Gastroesophageal sphincter (tissue), 4 donors: ENCODE measurements around the gene AIFM3. TPM values are rescaled to one million over a fixed set of nuclear protein-coding genes. Genes with fewer than 3 reads are reported as not detected.
A peak's percentile ranks its signal among the peaks of the same experiment; 100 is the strongest.

Experiments
- ATAC-seq: fragments of 150-250 bp; one replicate; pipeline ENCODE4 v1.9.1; 2016; ENCODE audit warnings: mild to moderate bottlenecking, moderate library complexity
- H3K27ac ChIP-seq, 4 donors: fragments of 200-600 bp; sonication (generic) in 3 of 4; 1 replicate in 3 of 4; 2 replicates in 1 of 4; pipeline ENCODE4 v1.5.1; 2016 to 2019
- H3K27me3 ChIP-seq: fragments of 200-600 bp; sonication (generic); one replicate; pipeline ENCODE4 v1.5.1; 2019
- H3K36me3 ChIP-seq, 2 donors: fragments of 200-600 bp; sonication (generic); one replicate each; pipeline ENCODE4 v1.5.1; 2019; ENCODE audit warnings: control low read depth in 1 of 2
- H3K4me1 ChIP-seq, 3 donors: fragments of 200-600 bp; sonication (generic); 1 replicate in 2 of 3; 2 replicates in 1 of 3; pipeline ENCODE4 v1.5.1; 2016 to 2019; ENCODE audit warnings: control low read depth in 2 of 3
- H3K4me3 ChIP-seq, 2 donors: fragments of 200-600 bp; sonication (generic); one replicate each; pipeline ENCODE4 v1.5.1; 2019; ENCODE audit warnings: mild to moderate bottlenecking in 1 of 2, moderate library complexity in 1 of 2
- H3K9me3 ChIP-seq, 3 donors: fragments of 200-600 bp; sonication (generic); one replicate each; pipeline ENCODE4 v1.5.1; 2017 to 2019; ENCODE audit warnings: control low read depth in 2 of 3
- CTCF ChIP-seq, 4 experiments: fragments of 200-600 bp in 2 of 4; fragments of 450-650 bp in 2 of 4; sonication (generic) in 1 of 4; IDR thresholded peaks; one replicate each; pipeline ENCODE4 v1.5.1; 2017 to 2019; ENCODE audit warnings: antibody characterized with exemption in 4 of 4, mild to moderate bottlenecking in 2 of 4, moderate library complexity in 2 of 4
- EP300 ChIP-seq: sonication (generic); formaldehyde crosslinking; IDR thresholded peaks from one replicate; pipeline ENCODE4 v1.6.1; 2017; ENCODE audit warnings: antibody characterized with exemption, mild to moderate bottlenecking
- POLR2A ChIP-seq, 2 donors: fragments of 450-650 bp; IDR thresholded peaks; one replicate each; pipeline ENCODE4 v1.6.1; 2017; ENCODE audit warnings: antibody characterized with exemption in 2 of 2, mild to moderate bottlenecking in 2 of 2, moderate library complexity in 1 of 2
- POLR2AphosphoS5 ChIP-seq: sonication (generic); formaldehyde crosslinking; IDR thresholded peaks from one replicate; pipeline ENCODE4 v1.6.1; 2017; ENCODE audit warnings: antibody characterized with exemption
- WGBS, 2 donors: methylation state at CpG; one replicate each; pipeline ENCODE4 v1.1.5; 2018; ENCODE audit warnings: low coverage in 1 of 2; 5-methylcytosine and 5-hydroxymethylcytosine counted together
- total RNA-seq, 4 donors: library from RNA; depleted of rRNA; stranded (reverse); fragments of >200 nt; gene quantifications; one replicate each; pipeline ENCODE4 v1.1.0, GENCODE V29; 2016

AIFM3 gene
- total RNA-seq, 4 donors from 2014 or later: 0.27 to 3.2 (median 2.0) TPM; not detected in 1

GRCh38 chr22:20977019-20977418 is 10.0 kb downstream of the AIFM3 start:
- TF ChIP-seq EP300: no peak
- TF ChIP-seq POLR2A (IDR thresholded peaks at IDR 0.05): no peak
- TF ChIP-seq CTCF (IDR thresholded peaks at IDR 0.05): no peak
- no peak for TF ChIP-seq POLR2AphosphoS5
- no CpG with 5 or more reads among the region's 11 CpGs for WGBS, 2 donors
- H3K4me3 ChIP-seq: no peak overlapping the region
- no peak for ATAC-seq
- peaks cover 0 to 9% (median 0%) of the 10 kb centered on the region in 3 donors for H3K9me3 ChIP-seq
- peaks cover 3 to 27% (median 19%) of the 10 kb centered on the region in 3 donors for H3K4me1 ChIP-seq
- H3K36me3 ChIP-seq: no peaks in the 10 kb centered on the region
- no peak overlapping the region for H3K27ac ChIP-seq
- no peaks in the 10 kb centered on the region for H3K27me3 ChIP-seq

GRCh38 chr22:20977516-20978170 is 10.6 kb downstream of the AIFM3 start:
- Histone ChIP-seq H3K9me3 (peaks cover 0 to 9% (median 0%) of the 10 kb centered on the region in 3 donors), H3K4me3 (no peak overlapping the region), H3K27me3 (no peaks in the 10 kb centered on the region), H3K27ac (no peak overlapping the region), H3K36me3 (no peaks in the 10 kb centered on the region), H3K4me1 (peaks cover 3 to 29% (median 19%) of the 10 kb centered on the region in 3 donors)
- TF ChIP-seq POLR2AphosphoS5: no peak
- no peak for TF ChIP-seq POLR2A (IDR thresholded peaks at IDR 0.05)
- TF ChIP-seq CTCF (IDR thresholded peaks at IDR 0.05): no peak
- no peak for TF ChIP-seq EP300
- ATAC-seq: no peak
- 63 to 81% methylated on average over 3 to 5 of the region's 17 CpGs for WGBS, 2 donors

GRCh38 chr22:20978419-20978818 is 11.4 kb downstream of the AIFM3 start:
- Histone ChIP-seq H3K4me3 (no peak overlapping the region), H3K4me1 (peaks cover 3 to 36% (median 26%) of the 10 kb centered on the region in 3 donors), H3K27me3 (no peaks in the 10 kb centered on the region), H3K36me3 (no peaks in the 10 kb centered on the region), H3K27ac (no peak overlapping the region), H3K9me3 (peaks cover 0 to 9% (median 0%) of the 10 kb centered on the region in 3 donors)
- no peak for ATAC-seq
- no peak for TF ChIP-seq CTCF (IDR thresholded peaks at IDR 0.05)
- TF ChIP-seq POLR2A (IDR thresholded peaks at IDR 0.05): no peak
- no peak for TF ChIP-seq POLR2AphosphoS5
- no peak for TF ChIP-seq EP300
- 60 to 71% methylated on average over 1 of the region's 2 CpGs for WGBS, 2 donors

- peak; percentile 59 for ATAC-seq
- no peak for TF ChIP-seq CTCF (IDR thresholded peaks at IDR 0.05)
- TF ChIP-seq POLR2A (IDR thresholded peaks at IDR 0.05): no peak
- TF ChIP-seq EP300: no peak
- TF ChIP-seq POLR2AphosphoS5: no peak
- Histone ChIP-seq H3K4me1 (peaks cover 3 to 45% (median 32%) of the 10 kb centered on the region in 3 donors), H3K9me3 (peaks cover 0 to 9% (median 0%) of the 10 kb centered on the region in 3 donors), H3K4me3 (peak overlapping the region in 1 of 2 donors; percentile 40), H3K36me3 (peaks cover 0 to 7% of the 10 kb centered on the region in 2 donors), H3K27me3 (no peaks in the 10 kb centered on the region), H3K27ac (peak overlapping the region in 3 of 4 donors; percentile 27 to 95 (median 94))
- 0% methylated on average over 1 of the region's 39 CpGs; no CpG with 5 or more reads in 1 of the 2 donors for WGBS, 2 donors
Measured at GRCh38 chr22:20979243-20979809, 12.3 kb downstream of the AIFM3 start.
